ENCODE measurements around the gene TSPAN32. TPM values are rescaled to one million over a fixed set of nuclear protein-coding genes. Genes with fewer than 3 reads are reported as not detected.

The TSPAN32 gene
- polyA plus RNA-seq, 1 donor from 2014 or later = 7.1 TPM

DNA sequence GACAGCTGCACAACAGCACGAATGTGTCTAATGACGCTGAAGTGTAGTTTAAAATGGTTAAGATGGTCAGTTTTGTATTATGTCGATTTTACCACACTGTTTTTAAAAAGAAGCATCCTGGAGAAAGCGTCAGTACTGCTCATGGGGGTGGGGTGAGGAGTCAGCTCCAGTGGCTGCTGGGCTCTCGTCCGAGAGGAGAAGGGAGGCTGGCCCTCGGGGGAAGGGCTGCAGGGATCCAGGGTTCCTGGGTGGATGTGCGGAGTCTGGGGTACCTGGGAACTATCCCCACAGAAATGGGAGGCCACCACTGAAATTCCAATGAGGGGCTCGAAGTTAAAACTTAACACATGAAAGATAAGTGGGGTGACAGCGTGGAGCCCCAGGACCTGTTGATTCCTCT lies 12.0 kb upstream of the TSPAN32 start:
- H3K9me3 Mint-ChIP-seq = no peaks in the 10 kb centered on the region
- peaks cover 13% of the 10 kb centered on the region for H3K27me3 Mint-ChIP-seq
- H3K4me1 Mint-ChIP-seq = peaks cover 0 to 6% (median 2%) of the 10 kb centered on the region in 3 donors
- peaks cover 2% of the 10 kb centered on the region for H3K36me3 Mint-ChIP-seq
- peak overlapping the region in 1 of 3 donors; percentile 9 for H3K27ac Mint-ChIP-seq
- no peak overlapping the region for H3K4me3 Mint-ChIP-seq

DNA sequence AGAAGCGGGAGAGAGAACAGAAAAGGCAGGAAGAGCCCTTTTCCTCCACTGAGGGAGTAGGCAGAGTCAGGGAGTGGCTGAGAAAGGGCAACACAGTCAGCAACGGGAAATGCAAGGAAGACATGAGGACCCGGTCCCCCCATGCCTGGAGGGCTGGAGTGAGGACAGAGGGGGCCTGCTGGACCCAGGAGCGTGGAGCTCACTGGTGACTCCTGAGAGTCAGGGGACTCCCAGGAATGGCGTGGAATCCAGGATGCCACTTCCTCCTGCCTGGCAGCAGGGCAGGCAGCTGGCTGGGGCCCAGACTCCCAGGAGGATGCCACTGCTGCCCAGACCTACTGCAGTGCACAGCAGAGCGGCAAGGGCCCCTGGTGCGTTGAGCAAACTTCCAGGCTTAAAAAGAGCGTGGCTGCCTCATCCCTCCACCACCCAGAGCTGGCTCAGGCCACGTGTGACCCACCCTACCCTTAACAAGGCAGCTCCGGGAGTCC lies 11.4 kb upstream of the TSPAN32 start:
- peak overlapping the region in 1 of 4 donors; percentile 43 for H3K4me3 Mint-ChIP-seq
- peaks cover 13% of the 10 kb centered on the region for H3K27me3 Mint-ChIP-seq
- H3K27ac Mint-ChIP-seq = no peak overlapping the region

DNA sequence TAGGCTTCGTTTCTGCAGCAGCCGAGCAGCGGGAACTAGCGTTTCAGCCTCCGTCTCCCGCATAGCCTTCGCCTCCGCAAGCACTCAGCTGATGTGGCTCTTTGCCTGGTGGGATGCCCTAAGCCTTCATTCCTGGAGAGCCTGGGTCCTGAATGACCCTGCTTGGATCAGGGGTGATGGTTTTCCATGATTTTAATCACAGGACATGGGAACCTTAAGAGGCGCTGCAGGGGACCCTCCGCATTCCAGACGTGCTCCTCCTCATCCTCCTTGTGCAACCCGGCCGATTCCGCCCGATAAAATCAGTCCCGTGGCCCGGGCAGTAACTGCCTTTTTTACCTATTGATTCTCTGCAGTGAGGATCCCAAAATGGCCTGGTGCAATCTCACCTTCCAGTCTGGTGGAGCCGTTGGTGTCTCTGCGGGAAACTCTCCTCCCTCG lies 8.3 kb upstream of the TSPAN32 start:
- no peak overlapping the region for H3K4me3 Mint-ChIP-seq
- peaks cover 2% of the 10 kb centered on the region for H3K36me3 Mint-ChIP-seq
- H3K4me1 Mint-ChIP-seq = peaks cover 2 to 8% (median 7%) of the 10 kb centered on the region in 3 donors
- H3K27me3 Mint-ChIP-seq = peaks cover 8% of the 10 kb centered on the region
- H3K27ac Mint-ChIP-seq = peak overlapping the region in 1 of 3 donors; percentile 48
- H3K9me3 Mint-ChIP-seq = no peaks in the 10 kb centered on the region

More for the DNA sequence above, 11.4 kb upstream of the TSPAN32 start:
- Mint-ChIP-seq H3K9me3 (no peaks in the 10 kb centered on the region), H3K36me3 (peaks cover 2% of the 10 kb centered on the region), H3K4me1 (peaks cover 0 to 6% (median 2%) of the 10 kb centered on the region in 3 donors)

DNA sequence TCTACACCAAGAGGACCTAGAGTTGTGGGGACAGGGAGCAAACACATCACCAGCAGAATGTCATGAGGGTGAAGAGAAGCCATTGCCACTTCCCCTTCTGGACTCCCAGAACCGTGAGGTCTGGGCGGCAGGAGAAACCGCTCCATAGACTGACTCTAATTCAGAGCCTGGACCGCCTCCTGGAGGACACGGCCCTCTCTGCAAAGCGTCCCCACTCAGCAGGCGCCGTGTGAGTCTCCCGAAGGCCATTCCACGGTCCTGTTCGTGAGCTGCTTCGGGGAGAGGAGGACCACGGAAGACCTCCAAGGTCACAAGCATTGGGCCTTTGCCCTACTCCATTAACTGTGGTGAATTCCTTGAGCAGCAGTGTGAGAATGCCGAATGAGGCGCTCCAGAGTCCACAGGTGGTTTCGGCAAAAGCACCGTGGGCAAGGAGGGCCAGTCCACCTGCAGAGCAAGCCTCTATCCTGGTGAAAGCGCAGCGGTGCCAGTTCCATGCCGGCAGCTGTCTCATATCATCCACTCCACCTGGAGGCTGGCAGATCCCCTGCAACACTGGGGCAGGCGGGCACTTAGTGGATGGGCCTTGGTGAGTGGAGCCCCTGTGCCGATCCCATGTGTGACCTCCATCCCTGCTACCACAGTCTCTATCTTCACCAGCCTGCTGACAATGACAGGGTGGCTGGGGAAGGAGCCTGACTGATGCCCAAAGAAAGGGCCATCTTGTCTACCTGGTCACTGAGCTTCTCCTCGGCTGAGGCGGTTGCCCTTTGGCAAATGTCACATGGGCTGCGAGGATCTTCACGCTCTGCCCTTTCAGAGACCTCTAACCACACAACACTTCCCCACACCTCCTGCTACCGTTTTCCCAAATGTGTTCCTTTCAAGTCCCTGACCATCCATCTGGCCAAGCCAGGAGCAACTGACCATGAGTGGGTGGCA lies 7.6 kb upstream of the TSPAN32 start:
- Mint-ChIP-seq H3K27ac (peak overlapping the region in 1 of 3 donors; percentile 48), H3K4me3 (no peak overlapping the region), H3K4me1 (peaks cover 5 to 8% (median 7%) of the 10 kb centered on the region in 3 donors), H3K9me3 (no peaks in the 10 kb centered on the region), H3K36me3 (peaks cover 2% of the 10 kb centered on the region), H3K27me3 (peaks cover 3% of the 10 kb centered on the region)

DNA sequence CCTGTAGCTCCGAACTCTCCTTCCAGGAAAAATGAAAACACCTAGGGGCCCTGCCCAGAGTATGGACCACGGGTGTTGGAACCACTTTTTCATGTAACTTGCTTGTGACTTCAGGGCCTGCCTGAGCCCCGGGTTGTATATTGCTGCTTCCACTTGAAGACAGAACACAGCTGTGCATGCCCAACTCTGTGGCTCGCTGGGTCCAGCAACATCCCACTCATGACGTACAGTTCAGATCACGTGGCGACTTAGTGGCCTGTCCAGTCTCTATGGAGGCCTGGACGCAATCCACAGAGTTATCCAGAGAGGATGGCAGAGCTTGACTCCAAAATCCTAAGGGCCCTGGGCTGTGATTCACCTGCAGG lies 6.9 kb upstream of the TSPAN32 start:
- no peak overlapping the region for H3K4me3 Mint-ChIP-seq
- H3K36me3 Mint-ChIP-seq = no peaks in the 10 kb centered on the region
- H3K4me1 Mint-ChIP-seq = peaks cover 7 to 11% (median 9%) of the 10 kb centered on the region in 3 donors
- no peak overlapping the region for H3K27ac Mint-ChIP-seq
- H3K9me3 Mint-ChIP-seq = no peaks in the 10 kb centered on the region
- H3K27me3 Mint-ChIP-seq = no peaks in the 10 kb centered on the region

DNA sequence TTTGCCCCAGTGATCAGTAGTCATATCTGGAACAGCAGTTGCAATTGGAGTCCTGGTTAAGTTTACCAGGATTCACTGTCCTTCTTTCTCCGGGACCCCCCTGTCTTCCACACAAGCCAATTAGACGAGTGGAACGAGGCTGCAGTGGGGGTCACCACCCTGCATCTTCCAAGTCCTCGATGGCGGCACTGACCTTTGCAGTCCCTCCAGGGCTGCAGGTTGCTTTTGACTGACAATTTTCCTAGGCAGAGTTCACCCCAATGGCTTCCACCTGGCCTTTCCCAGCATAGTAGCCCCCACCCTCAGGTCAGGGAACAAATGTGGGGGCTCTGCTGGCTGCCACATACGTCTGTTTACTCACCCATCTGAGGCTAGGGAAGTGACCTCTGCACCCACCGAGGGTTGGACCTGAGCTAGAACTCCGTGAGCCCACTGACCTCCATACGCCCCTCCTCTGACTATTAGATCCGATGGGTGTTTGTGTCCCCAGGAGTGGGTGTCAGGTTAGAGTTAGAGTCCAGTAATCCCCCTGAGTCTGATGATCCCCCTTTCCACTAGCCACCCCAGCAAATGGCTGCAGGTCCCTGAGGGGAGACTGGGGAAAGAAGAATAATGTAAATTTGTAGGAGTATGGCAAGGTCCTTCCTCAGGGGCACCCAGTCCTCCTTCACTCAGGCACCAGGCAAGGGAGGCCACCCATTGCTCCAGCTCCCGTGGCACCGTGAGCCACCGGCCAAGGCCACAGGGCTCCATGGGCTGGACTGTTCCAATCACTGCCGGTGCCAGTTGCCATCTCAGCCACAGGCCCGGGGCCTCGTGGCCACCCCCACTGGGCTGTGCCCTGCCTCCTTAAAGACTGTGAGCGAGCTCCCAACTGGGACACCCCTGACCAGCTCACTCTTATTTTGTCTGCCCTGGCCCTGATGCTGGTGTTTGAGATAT lies 5.6 kb upstream of the TSPAN32 start:
- no peak overlapping the region for H3K27ac Mint-ChIP-seq
- no peaks in the 10 kb centered on the region for H3K27me3 Mint-ChIP-seq

DNA sequence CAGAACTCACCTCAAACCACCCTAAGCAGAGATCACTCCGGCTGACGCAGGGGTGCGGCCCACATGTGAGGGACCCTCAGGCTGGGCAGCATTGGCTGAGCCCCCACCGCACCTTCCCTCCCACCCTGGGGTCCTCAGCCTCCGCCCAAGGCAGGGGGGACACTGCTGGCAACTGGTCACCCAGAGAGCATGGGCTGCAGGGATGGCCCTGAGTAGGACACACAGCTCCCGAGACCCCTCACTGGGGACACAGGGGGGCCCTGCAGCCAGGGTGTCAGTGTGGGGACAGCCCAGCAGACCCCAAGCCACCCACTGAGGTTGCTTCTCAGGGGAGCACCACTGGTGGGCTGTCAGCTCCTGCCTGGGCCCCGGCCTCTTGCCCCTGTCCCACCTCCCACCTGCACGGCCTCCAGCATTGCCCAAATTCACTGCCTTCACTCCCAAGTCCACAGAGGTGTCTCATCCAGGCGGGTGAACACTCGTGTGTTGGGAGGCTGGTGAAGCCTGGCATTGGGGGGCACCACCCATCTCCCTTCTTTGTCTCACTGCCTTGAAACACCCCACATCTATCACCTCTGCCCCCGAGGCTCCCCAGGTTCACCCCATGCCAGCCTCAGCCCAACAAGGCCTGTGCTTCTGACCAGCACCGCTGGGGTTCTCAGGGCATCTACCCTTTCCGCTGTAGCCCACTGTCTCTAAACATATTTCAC lies 4.7 kb upstream of the TSPAN32 start:
- no peaks in the 10 kb centered on the region for H3K9me3 Mint-ChIP-seq
- no peak overlapping the region for H3K4me3 Mint-ChIP-seq
- no peaks in the 10 kb centered on the region for H3K36me3 Mint-ChIP-seq
- peaks cover 7 to 15% (median 11%) of the 10 kb centered on the region in 3 donors for H3K4me1 Mint-ChIP-seq
- H3K27me3 Mint-ChIP-seq = no peaks in the 10 kb centered on the region
- H3K27ac Mint-ChIP-seq = peak overlapping the region in 1 of 3 donors; percentile 6

More for the DNA sequence above, 5.6 kb upstream of the TSPAN32 start:
- H3K4me1 Mint-ChIP-seq = peaks cover 7 to 11% (median 9%) of the 10 kb centered on the region in 3 donors
- H3K4me3 Mint-ChIP-seq = no peak overlapping the region
- H3K36me3 Mint-ChIP-seq = no peaks in the 10 kb centered on the region
- no peaks in the 10 kb centered on the region for H3K9me3 Mint-ChIP-seq

DNA sequence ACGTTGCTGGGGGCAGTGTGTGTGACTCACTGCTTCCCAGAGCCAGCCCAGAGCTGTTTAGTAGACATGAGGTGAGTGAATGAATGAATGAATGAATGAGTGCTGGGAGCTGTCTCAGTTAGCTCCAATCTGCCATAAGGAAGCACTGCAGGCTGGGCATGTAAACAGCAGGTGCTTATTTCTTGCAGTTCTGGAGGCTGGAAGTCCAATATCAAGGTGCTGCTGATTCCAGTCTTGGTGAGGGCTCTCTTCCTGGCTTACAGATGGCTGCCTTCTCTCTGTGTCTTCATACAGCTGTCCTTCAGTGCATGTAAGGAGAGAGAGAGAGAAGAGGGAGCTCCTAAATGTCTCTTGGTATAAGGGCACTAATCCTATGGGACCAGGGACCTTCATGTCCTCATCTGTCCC lies 4.2 kb upstream of the TSPAN32 start:
- Mint-ChIP-seq H3K4me3 (peak overlapping the region in 1 of 4 donors; percentile 56), H3K4me1 (peaks cover 7 to 18% (median 14%) of the 10 kb centered on the region in 3 donors), H3K36me3 (no peaks in the 10 kb centered on the region), H3K27me3 (no peaks in the 10 kb centered on the region), H3K9me3 (no peaks in the 10 kb centered on the region), H3K27ac (peak overlapping the region in 2 of 3 donors; percentile 6 to 39)

DNA sequence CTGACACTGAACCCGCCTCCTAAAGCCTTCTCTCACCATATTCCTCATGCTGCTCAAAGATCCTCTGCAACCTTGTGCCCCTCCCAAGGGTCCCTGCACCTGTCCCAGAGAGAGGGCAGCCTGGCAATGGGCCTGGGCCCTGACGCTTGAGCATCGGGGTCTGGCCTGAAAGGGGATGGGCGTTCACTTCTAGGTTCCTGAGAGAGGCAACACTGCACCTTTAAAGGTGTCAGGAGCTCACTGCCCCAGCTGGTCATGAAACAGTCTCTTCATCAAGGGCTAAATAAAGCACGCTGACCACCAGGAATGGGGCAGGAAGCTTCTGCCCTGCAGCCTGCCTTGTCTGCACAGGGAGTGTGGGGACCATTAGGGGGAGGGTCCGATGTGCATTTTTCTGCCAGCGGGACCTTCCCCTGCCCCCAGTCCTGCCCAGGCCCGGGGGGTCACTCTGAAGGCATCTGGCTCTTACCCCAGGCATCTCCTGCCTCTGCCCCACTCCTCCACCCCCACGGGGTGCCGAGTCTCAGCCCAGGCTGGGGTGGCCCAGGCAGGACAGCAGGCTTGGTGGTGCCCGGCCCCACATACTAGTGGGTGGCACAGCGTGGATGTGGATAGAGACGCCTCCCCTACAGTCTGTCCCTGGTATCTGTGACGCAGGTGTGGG lies 3.5 kb upstream of the TSPAN32 start:
- H3K27ac Mint-ChIP-seq = peak overlapping the region in 1 of 3 donors; percentile 6
- H3K4me1 Mint-ChIP-seq = peaks cover 7 to 19% (median 16%) of the 10 kb centered on the region in 3 donors
- H3K4me3 Mint-ChIP-seq = peak overlapping the region in 1 of 4 donors; percentile 56
- H3K36me3 Mint-ChIP-seq = no peaks in the 10 kb centered on the region
- no peaks in the 10 kb centered on the region for H3K27me3 Mint-ChIP-seq
- no peaks in the 10 kb centered on the region for H3K9me3 Mint-ChIP-seq

DNA sequence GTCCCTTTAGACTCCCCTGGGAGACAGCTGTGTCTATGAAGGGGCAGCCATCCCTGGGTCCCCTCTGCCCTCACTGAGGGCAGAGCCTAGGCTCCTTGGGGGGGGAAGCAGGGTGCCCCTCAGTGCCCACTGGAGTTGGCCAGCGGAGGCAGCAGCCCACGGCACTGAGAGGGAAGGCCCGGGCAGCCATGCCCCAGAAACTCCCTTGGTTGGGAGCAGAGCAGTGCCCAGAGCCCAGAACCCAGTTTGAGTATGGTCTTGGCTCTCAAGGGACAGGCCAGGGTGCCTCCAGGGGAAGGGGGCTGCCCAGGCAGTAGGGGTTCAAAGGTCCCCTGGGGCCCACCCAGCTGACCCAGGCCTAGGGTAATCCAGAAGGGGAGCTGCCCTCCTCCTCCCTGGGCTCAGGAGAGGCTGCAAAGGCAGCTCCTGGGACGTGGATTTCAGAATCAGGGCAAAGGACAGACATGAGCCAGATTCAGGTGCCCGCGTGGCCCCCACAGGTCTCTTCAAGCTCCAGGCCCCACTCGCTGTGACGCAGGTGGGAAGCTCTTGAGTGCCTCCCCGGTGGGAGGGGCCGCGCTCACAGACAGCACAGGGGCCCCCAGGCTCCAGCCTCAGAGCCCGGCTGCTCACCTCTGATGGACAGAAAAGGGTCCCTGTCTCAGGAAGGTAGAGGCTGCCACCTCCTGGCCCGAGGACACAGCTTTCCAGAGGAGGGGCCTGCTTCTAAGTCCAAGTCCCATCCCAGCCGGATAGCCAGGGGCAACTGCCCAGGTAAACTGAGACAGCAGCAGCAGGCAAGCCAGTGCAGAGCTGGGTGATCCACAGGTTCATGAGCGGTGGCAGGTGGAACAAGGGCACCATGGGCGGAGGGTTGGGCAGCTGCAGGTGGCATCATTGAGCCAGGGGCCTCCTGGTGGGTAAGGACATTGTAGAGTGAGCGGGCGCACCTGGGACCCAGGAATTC lies 2.7 kb upstream of the TSPAN32 start:
- Mint-ChIP-seq H3K9me3 (no peaks in the 10 kb centered on the region), H3K27me3 (no peaks in the 10 kb centered on the region), H3K27ac (peak overlapping the region in 1 of 3 donors; percentile 62), H3K36me3 (no peaks in the 10 kb centered on the region), H3K4me3 (peak overlapping the region; percentile 30 to 92 (median 60)), H3K4me1 (peaks cover 7 to 17% (median 16%) of the 10 kb centered on the region in 3 donors)

DNA sequence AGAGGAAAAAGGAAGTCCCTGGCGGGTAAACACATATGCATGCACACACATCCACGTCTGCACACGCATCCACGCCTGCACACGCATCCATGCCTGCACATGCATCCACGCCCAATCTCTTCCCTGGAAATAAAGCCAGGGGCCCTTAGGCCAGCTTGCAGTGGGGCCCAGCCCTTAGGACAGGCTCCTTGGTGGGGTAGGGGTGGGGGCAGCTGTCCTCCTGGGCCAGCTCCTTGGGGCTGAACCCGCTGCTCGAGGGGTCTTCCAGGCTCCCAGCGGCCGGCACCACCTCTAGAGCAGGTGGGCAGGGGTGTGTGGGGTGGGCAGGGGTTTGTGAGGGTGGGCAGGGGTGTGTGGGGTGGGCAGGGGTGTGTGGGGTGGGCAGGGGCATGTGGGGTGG lies 2.0 kb upstream of the TSPAN32 start:
- Mint-ChIP-seq H3K36me3 (no peaks in the 10 kb centered on the region), H3K4me3 (peak overlapping the region; percentile 30 to 92 (median 60)), H3K4me1 (peaks cover 7 to 17% (median 17%) of the 10 kb centered on the region in 3 donors), H3K27me3 (no peaks in the 10 kb centered on the region), H3K27ac (peak overlapping the region in 2 of 3 donors; percentile 59 to 62), H3K9me3 (no peaks in the 10 kb centered on the region)

DNA sequence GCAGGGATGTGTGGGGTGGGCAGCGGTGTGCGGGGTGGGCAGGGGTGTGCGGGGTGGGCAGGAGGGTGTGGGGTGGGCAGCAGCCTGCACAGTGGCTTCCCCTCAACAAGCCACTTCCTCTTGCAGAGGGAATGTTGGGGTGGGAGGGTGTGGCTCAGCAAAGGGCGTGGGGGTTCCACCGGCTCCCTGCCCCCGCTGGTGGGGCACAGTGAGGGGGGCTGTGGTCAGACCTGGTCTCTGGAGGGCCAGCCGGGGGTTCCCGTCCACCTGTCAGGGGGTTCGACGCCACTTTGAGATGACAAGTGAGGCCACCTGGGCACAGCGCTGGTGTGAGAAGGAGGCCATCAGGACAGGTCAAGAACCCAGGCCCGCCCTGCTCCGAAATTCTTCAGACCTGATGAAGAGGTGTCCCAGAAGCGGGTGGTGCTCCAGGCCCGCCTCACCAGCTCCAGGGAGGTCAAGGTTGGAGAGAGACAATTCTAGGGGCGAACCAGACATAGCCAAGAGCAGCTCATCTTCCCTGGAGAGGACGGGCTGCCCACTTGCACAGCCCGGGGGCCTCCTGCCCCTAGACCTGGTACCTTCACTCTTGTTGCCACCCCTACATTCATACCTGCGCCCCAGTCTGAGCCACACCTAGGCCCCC lies 1.4 kb upstream of the TSPAN32 start:
- H3K27ac Mint-ChIP-seq = peak overlapping the region; percentile 85 to 93 (median 90)
- H3K4me1 Mint-ChIP-seq = peaks cover 7 to 20% (median 20%) of the 10 kb centered on the region in 3 donors
- no peaks in the 10 kb centered on the region for H3K27me3 Mint-ChIP-seq
- H3K36me3 Mint-ChIP-seq = no peaks in the 10 kb centered on the region
- no peaks in the 10 kb centered on the region for H3K9me3 Mint-ChIP-seq
- H3K4me3 Mint-ChIP-seq = peak overlapping the region; percentile 79 to 97 (median 90)
